Cardiac septum (tissue), 1 donor: ENCODE data around the gene PRUNE1. TPM values are rescaled to one million over a fixed set of nuclear protein-coding genes. Genes with fewer than 3 reads are reported as not detected.
A peak's percentile ranks its signal among the peaks of the same experiment; 100 is the strongest.

ENCODE experiments used
- DNase-seq: peaks from one replicate; pipeline ENCODE4 v3.0.0-alpha.2; 2020; ENCODE audit warnings: low spot score
- intact Hi-C: fragments of 100-400 bp; cut with DNase I; formaldehyde crosslinking; loops from one replicate; pipeline ENCODE4 v1.14.0; 2022
- total RNA-seq: library from RNA; stranded (reverse); fragmentation: NEBNext Ultra II Directional; extraction: Animal tissue kit (Norgen Biotek cat#: 25700); gene quantifications from one replicate; pipeline ENCODE4 v1.2.1, GENCODE V29; 2021
- donor health status: DM: no; HTN: no; CAD: no.

The PRUNE1 gene
- total RNA-seq, 1 donor from 2014 or later = 31.0 TPM

DNA sequence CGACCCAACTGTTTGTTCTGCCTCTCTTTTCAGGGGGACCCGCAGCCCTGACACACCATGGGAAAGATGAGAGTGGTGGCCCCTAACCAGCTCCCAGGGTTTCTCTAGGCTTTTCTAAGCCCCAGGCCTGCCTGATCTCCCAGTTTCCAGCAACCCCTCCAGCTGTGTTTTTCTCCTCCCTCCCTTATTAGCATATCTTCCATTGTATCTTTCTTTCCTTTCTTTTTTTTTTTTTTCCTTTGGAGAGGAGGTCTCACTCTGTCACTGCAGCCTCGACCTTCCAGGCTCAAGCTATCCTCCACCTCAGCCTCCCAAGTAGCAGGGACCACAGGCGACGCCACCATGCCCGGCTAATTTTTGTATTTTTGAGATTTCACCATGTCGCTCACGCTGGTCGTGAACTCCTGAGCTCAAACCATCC, 31.8 kb upstream of the PRUNE1 start:
- intact Hi-C loops = no loop called here
- no peak for DNase-seq

- intact Hi-C loops = no loop called here
- DNase-seq = peak; percentile 94
These were observed 31.2 kb upstream of the PRUNE1 start for GRCh38 chr1:150976879-150977694.

DNA sequence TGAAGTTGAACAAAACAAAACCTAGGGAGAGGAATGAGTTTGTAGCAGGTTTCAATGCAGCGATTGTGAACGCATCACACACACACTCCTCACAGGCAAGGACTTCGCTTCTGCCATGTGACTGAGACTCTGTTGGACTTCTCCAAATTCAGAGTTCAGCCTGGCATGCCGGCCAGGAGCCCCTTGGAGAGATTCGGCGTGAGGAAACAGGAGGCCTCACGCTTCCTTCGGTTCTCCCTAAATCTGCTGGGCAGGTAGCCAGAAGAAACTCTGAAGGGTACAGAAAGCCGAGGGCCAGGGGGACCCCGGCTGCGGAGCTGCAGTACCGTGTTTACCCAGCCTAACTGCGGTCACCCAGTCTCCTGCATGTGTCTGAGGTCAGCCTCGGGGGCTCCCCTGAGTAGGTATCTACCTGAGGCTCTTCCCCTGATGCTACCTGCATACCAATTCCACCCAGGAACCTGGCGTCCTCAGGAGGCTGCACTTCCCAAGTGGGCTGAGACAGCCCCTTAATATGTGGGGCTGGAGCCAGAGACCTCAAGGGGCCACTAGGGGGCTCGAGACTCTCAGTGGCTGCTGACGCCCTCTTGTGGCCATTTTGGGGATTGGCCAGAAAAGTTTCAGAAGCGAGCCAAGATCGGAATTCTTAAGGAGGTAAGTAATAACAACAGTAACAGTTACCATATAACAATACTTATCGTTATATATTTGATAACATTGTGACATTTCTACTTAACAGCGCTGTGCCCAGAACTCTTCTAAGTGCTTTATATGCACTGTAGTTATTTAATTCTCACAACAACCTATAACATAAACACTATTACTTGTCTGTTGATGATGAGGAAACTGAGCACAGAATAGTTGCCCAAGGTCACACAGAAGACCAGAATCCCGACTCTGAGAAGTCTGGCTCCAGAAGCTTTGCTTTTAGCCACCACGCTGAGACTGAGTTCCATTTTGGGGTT, 28.9 kb upstream of the PRUNE1 start:
- intact Hi-C loops = loop anchor here (2.0 kb wide), 1 partner anchor 27 kb away; the partner anchor contains the start of gene MINDY1
- peak; percentile 88 for DNase-seq

DNA sequence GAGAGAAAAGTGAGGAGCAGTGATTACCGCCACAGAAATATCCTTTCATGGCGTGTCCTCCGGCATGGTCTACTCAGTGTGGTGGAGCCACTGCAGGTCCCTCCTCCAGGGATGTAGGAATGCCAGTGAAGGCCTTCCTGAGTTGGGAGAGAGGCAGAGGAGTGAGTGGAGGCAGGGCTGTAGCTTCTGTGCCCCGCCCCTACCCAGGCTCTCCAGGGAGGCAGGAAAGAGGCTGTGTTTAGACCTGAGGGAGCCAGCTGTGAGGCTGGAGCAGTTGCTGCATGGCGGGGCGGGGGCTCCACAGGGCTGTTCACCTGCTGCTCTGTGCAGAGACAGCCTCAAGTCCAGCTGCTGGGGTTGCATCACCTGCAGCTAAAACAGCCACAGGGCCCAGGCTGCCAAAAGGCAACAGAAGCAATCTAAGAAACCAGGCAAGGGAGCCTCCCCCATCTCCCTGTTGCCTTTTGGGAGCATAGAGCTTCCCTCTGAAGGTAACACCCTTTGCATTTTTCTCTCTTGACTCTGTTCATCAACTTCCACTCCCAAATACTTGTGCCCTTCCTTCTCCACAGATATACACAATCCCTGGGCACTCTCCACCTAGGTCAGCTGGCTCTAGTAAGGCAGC, 27.0 kb upstream of the PRUNE1 start:
- intact Hi-C loops = no loop called here
- no peak for DNase-seq

DNA sequence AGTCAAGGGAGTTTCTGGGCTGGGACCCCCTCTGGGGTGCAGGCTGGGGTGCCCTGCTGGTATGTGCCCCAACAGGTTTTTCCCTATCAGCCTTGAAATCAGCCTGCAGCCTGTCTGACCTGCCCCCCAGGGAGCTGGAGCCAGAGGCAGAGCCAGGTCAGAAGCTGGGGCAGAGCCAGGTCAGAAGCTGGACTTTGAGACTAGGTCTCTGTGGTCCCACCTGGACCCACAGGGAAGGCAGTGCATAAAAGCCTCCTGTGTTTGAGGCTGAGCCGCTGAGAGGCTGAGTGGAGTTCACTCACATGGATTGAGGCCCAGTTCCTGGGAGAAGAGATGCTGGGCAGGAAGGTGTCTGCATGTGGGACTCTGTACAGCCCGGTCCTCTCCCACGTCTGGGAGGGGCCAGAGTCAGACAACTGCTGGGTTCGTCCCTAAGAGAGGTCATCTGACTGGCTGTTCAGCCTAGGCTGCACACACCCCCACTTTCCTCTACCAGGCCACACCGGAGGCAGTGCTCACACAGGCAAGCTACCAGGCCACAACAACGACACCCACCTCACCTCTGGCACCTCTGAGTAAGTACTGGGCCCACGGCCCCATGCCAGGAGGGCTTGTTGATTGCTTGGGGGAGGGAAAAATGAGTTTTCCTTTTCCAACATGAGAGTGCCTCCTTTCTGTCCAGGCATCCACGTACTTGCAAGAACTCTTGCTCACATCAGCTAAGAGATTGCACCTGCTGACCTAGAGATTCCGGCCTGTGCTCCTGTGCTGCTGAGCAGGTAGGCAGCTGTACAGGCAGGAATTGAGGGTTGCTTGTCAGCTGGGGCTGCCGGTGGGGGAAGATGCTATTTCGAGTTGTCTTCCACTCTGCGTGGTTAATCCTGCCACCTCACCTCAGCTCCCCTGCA, 26.2 kb upstream of the PRUNE1 start, which contains the start of gene ANXA9:
ANXA9 (plus strand) TSS at position 488 of the 908 bp plus-strand sequence. CDS start 814 bp downstream, outside the sequence.
- no peak for DNase-seq
- intact Hi-C loops = no loop called here

DNA sequence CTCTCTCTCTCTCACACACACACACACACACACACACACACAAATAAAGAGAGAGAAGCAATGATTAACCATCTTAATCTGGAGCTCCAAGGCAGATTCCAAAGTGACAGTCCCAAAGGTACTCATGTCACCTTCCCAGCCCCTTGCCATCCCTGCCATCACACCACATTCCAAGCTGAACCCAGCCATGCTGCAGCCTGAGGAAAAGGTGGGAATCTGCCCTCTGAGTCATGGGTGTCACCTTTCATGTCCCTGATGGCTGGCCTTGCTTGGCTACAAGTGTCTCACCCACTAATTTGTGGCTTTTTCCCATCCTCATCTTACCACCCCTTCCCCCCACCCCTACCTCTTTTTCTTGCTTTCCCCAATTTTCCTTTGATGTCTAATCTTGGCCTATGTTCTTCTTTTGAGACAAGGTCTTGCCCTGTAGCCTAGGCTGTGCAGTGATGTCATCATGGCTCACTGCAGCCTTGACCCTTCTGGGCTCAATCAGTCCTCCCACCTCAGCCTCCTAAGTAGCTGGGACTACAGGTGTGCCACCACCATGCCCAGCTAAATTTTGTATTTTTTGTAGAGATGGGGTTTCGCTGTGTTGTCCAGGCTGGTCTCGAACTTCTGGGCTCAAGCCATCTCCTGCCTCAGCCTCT, 22.9 kb upstream of the PRUNE1 start:
- intact Hi-C loops = no loop called here
- no peak for DNase-seq

- intact Hi-C loops = no loop called here
- no peak for DNase-seq
These were observed 20.3 kb upstream of the PRUNE1 start for GRCh38 chr1:150987924-150988323.

GRCh38 chr1:150992626-150993025, 15.6 kb upstream of the PRUNE1 start:
- no peak for DNase-seq
- intact Hi-C loops = loop anchor here (10.0 kb wide), 1 partner anchor 528 kb away; no protein-coding TSS in a partner anchor

- intact Hi-C loops = loop anchor here (10.0 kb wide), 1 partner anchor 529 kb away; no protein-coding TSS in a partner anchor
These were observed 14.0 kb upstream of the PRUNE1 start for GRCh38 chr1:150994248-150994647.

DNA sequence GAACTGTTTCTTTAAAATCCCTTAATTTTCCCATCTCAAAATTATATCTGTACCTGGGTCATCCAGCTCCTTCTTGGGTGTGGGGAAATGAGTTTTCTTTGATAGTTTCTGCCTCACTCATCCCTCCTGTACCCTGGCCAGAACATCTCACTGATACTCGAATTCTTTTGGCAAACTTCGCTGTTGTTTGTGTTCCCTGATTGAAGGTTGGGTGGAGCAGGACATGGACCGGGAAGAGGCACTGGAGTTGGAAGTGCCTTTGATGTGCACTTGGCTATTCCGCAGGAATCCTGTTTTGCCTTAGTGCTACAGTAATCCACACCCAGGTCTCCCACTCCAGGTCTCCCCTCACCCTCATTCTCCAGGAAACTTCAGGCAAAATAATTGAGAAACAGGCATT, 12.8 kb upstream of the PRUNE1 start:
- intact Hi-C loops = loop anchor here (10.0 kb wide), 1 partner anchor 531 kb away; no protein-coding TSS in a partner anchor
- DNase-seq = no peak

More at GRCh38 chr1:150994248-150994647, 14.0 kb upstream of the PRUNE1 start:
- no peak for DNase-seq

DNA sequence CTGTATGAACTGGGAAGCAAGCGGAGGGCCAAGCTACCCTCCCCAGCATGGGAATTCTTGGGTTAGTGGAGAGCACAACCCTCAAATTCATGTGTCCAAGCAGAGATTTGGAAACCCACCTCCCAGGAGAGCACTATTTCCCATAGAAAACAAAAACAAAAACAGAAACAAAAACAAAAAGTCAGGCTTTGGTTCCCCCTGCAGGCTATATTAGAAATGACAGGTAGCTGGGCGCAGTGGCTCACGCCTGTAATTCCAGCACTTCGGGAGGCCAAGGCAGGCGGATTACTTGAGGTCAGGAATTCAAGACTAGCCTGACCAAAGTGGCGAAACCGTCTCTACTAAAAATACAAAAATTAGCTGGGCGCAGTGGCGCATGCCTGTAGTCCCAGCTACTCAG, 12.4 kb upstream of the PRUNE1 start:
- intact Hi-C loops = loop anchor here (10.0 kb wide), 1 partner anchor 531 kb away; no protein-coding TSS in a partner anchor
- DNase-seq = no peak

DNA sequence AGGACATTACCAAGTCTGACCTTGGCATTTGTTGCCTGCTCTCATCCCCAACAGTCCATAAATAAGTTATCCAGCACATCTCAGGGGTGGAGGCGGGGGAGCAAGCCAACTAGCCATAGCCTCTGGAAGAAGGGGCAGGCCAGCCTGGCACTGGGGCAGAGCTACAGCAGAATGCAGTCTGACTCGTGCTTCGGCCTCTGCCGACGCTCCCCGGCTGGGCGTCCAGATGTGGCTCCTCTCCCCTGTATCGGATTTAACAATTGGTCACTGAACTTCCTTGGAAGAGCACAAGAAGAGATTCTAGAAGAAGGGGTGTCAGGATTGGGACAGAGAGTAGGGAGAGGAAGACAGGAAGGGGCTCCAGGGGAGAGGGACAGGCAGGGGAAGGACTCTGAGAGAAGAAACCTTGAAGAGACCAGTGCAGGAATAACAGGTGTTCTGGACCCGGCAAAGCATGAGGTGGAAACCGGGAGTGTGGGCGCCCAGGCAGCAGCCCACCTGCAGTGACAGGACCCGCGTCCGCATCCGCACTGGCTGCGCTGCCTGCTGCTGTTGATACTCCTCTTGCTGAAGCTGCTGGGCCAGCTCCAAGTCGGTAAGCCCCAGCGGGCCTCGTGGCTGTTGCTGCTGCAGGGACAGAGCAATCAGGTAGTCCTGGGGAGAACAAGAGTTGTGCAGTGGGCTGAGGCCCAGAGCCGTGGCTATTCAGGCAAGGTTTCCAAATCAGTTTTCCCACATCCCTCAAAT, 10.9 kb upstream of the PRUNE1 start:
- intact Hi-C loops = loop anchor here (10.0 kb wide), 1 partner anchor 532 kb away; no protein-coding TSS in a partner anchor
- DNase-seq = no peak

DNA sequence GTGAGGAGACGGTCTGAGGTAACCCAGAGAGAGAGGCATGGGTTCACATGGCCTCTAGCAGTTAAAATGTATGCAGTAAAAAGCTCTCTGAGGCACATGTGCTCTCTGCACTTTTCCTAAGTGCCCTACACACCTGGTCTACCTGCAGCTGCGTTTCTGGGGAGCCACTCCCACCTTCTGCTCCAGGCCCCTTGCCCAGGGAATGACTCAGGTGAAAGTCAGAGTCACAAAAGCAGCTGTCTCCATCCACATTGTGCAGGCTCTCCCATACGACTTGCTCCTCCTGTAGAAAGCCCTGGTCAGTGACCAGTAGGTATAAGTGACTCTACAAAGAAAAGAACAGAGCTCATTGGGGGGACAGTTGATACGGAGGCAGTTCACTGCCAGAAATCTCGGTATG, 10.3 kb upstream of the PRUNE1 start:
- intact Hi-C loops = loop anchor here (10.0 kb wide), 1 partner anchor 533 kb away; no protein-coding TSS in a partner anchor
- DNase-seq = no peak

DNA sequence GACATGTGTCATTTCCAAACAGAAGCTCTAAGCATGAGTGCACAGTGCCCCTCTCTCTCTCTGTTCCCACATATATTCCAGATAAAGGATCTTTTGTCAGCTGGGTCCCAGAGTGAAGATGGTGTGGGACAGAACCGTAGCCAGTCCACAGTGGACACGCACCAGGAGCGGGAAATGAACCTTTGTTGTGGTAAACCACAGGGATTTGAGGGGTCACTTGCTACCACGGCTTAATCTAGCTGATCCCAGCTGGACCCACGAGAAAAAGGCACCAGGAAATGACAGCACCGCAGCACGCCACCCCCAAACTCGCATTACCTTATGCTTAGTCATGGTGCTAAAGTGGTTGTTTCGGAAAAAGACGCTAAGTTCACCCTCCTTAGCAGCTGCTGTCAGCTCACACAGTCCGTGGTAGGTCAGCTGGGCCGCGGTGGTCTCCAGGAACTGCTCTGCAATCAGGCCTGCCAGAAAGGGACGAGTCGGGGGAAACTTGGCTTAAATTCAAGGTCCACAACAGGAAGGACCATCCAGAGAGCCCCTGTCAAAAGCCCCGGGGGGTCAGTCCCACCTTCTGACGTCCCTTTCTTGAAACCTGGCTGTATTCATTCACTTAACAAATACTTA, 9.1 kb upstream of the PRUNE1 start:
- intact Hi-C loops = loop anchor here (10.0 kb wide), 1 partner anchor 534 kb away; no protein-coding TSS in a partner anchor
- no peak for DNase-seq

DNA sequence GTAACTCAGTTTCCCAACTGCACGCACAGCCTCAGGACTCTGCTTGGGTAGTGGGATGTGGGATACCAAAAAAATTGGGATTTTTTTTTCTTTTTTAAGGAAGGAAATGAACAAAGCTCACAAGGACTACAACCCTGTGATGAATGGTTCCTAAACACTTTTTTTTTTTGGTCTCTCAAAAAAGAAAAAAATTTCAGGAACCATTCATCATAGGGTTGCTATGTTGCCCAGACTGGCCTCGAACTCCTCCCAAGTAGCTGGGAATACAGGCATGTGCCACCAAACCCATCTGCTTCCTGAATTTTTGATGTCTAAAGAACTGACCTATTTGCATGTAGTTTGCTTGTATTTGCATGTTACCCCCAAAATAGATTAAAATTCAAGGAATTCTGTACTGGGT, 8.3 kb upstream of the PRUNE1 start:
- DNase-seq = no peak
- intact Hi-C loops = loop anchor here (10.0 kb wide), 1 partner anchor 535 kb away; no protein-coding TSS in a partner anchor

GRCh38 chr1:151000408-151000807, 7.8 kb upstream of the PRUNE1 start:
- intact Hi-C loops = no loop called here
- DNase-seq = no peak

- DNase-seq = no peak
- intact Hi-C loops = no loop called here
These were observed 6.6 kb upstream of the PRUNE1 start for GRCh38 chr1:151001602-151002001.
